Heart left ventricle (tissue), 16 donors: ENCODE data around the gene CNOT11. TPM values are rescaled to one million over a fixed set of nuclear protein-coding genes. Genes with fewer than 3 reads are reported as not detected.

Source experiments
- ATAC-seq, 4 donors: fragments of 200-7000 bp; cut with Tn5 transposase; one replicate each; pipeline ENCODE4 v1.9.1; 2020 to 2022; ENCODE audit warnings: moderate library complexity in 4 of 4, mild to moderate bottlenecking in 3 of 4, moderate number of reproducible peaks in 1 of 4
- DNase-seq, 5 donors: peaks; one replicate each; pipeline ENCODE4 v3.0.0-alpha.2; 2020
- H3K27ac ChIP-seq, 12 donors: fragments of 200-600 bp; sonication (generic) in 4 of 12; one replicate each; pipeline versions ENCODE4 v1.5.0 to v1.8.0; 2016 to 2022; ENCODE audit warnings: mild to moderate bottlenecking in 2 of 12
- H3K27me3 ChIP-seq, 9 donors: fragments of 200-600 bp; sonication (generic) in 2 of 9; one replicate each; pipeline versions ENCODE4 v1.5.1 to v1.8.0; 2016 to 2022; ENCODE audit warnings: mild to moderate bottlenecking in 3 of 9
- H3K36me3 ChIP-seq, 9 donors: fragments of 200-600 bp; sonication (generic) in 2 of 9; one replicate each; pipeline versions ENCODE4 v1.5.0 to v1.8.0; 2018 to 2022; ENCODE audit warnings: mild to moderate bottlenecking in 2 of 9
- H3K4me1 ChIP-seq, 12 donors: fragments of 200-600 bp; sonication (generic) in 4 of 12; one replicate each; pipeline versions ENCODE4 v1.5.0 to v1.8.0; 2016 to 2022; ENCODE audit warnings: mild to moderate bottlenecking in 3 of 12
- H3K4me3 ChIP-seq, 12 donors: fragments of 200-600 bp; sonication (generic) in 4 of 12; one replicate each; pipeline versions ENCODE4 v1.5.0 to v1.8.0; 2017 to 2022; ENCODE audit warnings: mild to moderate bottlenecking in 9 of 12, moderate library complexity in 4 of 12
- H3K9me3 ChIP-seq, 12 donors: fragments of 200-600 bp; sonication (generic) in 4 of 12; one replicate each; pipeline versions ENCODE4 v1.5.0 to v1.8.0; 2016 to 2022; ENCODE audit warnings: mild to moderate bottlenecking in 1 of 12
- CTCF ChIP-seq, 12 donors: fragments of 200-600 bp; sonication (generic) in 4 of 12; IDR thresholded peaks; one replicate each; pipeline versions ENCODE4 v1.5.0 to v1.8.0; 2018 to 2022; ENCODE audit warnings: antibody characterized with exemption in 12 of 12, mild to moderate bottlenecking in 5 of 12
- POLR2A ChIP-seq, 2 donors: fragments of 450-650 bp; IDR thresholded peaks; one replicate each; pipeline ENCODE4 v1.6.1; 2017; ENCODE audit warnings: antibody characterized with exemption in 2 of 2, mild to moderate bottlenecking in 2 of 2, moderate library complexity in 2 of 2
- WGBS, 4 donors: extraction: QIAGEN DNeasy Blood & Tissue Kit in 2 of 4; methylation state at CpG; one replicate each; pipeline versions ENCODE4 v1.1.5 to v1.1.7; 2013 to 2018; 5-methylcytosine and 5-hydroxymethylcytosine counted together
- intact Hi-C, 10 donors: fragments of 100-400 bp; cut with DNase I; formaldehyde crosslinking; loops; one replicate each; pipeline versions ENCODE4 v1.11.1 to v1.14.2; 2022
- polyA plus RNA-seq, 2 donors: library from polyadenylated mRNA; stranded (reverse); fragments of 200-250 nt; gene quantifications; one replicate each; pipeline ENCODE4 v1.2.3, GENCODE V29; 2013
- total RNA-seq, 9 donors: library from RNA; depleted of rRNA in 2 of 9; stranded (reverse); fragments of >200 nt in 2 of 9; fragmentation: NEBNext Ultra II Directional in 3 of 9; extraction: Animal tissue kit (Norgen Biotek cat#: 25700) in 3 of 9; gene quantifications; one replicate each; pipeline versions ENCODE4 v1.1.0 to v1.2.4, GENCODE V29; 2016 to 2023
- donor health status: ischemic (EF 13 %, LVEDD 7.1; RV severe dilation, severe dysfunction).
- donor health status: healthy with polysubstance abuse.
- donor health status: DM: no; HTN: yes; CAD: no.
- donor health status: DM: no; HTN: no; CAD: no.
- donor health status: ischemic (EF 25% LVEDD 6.9; RV normal size, moderate dysfunction).
- donor health status: ischemic (EF 25% LVEDD 5.7; RV mildly dilated, moderate dysfunction).
- donor health status: healthy.
- donor health status: DM: yes; HTN: yes; CAD: no.
- donor health status: ischemic (EF 35%, LVEDD 5.7; RV mildly dilated, moderate dysfunction).
- donor health status: nonischemic (EF 11% LVEDD 7.7; RV severe dilation, severe dysfunction).
- donor health status: DM: yes; HTN: yes; CAD: no.
- donor health status: PGD.
- donor health status: ischemic (EF 29% LVEDD 5.4; RV normal size, mild dysfunction).
- donor health status: nonischemic (EF 23%, LVEDD 6.1; RV moderate dilation, normal function).

The CNOT11 gene
- total and polyA plus RNA-seq, 11 donors, result 14.0 to 62.5 (median 40.1) TPM

GRCh38 chr2:101253703-101254450 is 1.2 kb downstream of the CNOT11 start:
- Histone ChIP-seq H3K36me3 (peaks cover 0 to 18% (median 13%) of the 10 kb centered on the region in 9 donors), H3K27ac (peak overlapping the region in 8 of 12 donors; percentile 91 to 98 (median 95)), H3K4me3 (peak overlapping the region; percentile 87 to 100 (median 96)), H3K27me3 (no peaks in the 10 kb centered on the region), H3K4me1 (peaks cover 0 to 41% (median 28%) of the 10 kb centered on the region in 12 donors), H3K9me3 (no peaks in the 10 kb centered on the region)
- DNase-seq, result no peak
- intact Hi-C loops, result loop anchor here in 1 of 10 donors (5.0 kb wide), 1 partner anchor 102 kb away; the partner anchor contains the start of gene TBC1D8
- TF ChIP-seq POLR2A (IDR thresholded peaks at IDR 0.05), result no peak
- TF ChIP-seq CTCF (IDR thresholded peaks at IDR 0.05), result no peak
- 19 to 24% (median 21%) methylated on average over 17 of the region's 17 CpGs for WGBS, 4 donors
- no peak for ATAC-seq

GRCh38 chr2:101255501-101255900 is 2.8 kb downstream of the CNOT11 start:
- no peak for ATAC-seq
- intact Hi-C loops, result no loop called here
- H3K27ac ChIP-seq, result no peak overlapping the region
- H3K4me3 ChIP-seq, result no peak overlapping the region
- TF ChIP-seq CTCF (IDR thresholded peaks at IDR 0.05) (no peak), POLR2A (IDR thresholded peaks at IDR 0.05) (no peak)
- no peaks in the 10 kb centered on the region for H3K27me3 ChIP-seq
- peaks cover 0 to 31% (median 25%) of the 10 kb centered on the region in 9 donors for H3K36me3 ChIP-seq
- no peaks in the 10 kb centered on the region for H3K9me3 ChIP-seq
- peaks cover 0 to 45% (median 28%) of the 10 kb centered on the region in 12 donors for H3K4me1 ChIP-seq
- no peak for DNase-seq
- 80 to 89% (median 86%) methylated on average over 3 of the region's 3 CpGs for WGBS, 4 donors

- Histone ChIP-seq H3K27me3 (no peaks in the 10 kb centered on the region), H3K4me3 (no peak overlapping the region), H3K4me1 (peaks cover 0 to 50% (median 30%) of the 10 kb centered on the region in 12 donors), H3K27ac (no peak overlapping the region), H3K9me3 (no peaks in the 10 kb centered on the region), H3K36me3 (peaks cover 0 to 39% (median 30%) of the 10 kb centered on the region in 9 donors)
- TF ChIP-seq POLR2A (IDR thresholded peaks at IDR 0.05), result no peak
- intact Hi-C loops, result no loop called here
- DNase-seq (no peak), ATAC-seq (no peak)
- WGBS, 4 donors, result 91 to 100% (median 96%) methylated on average over 2 of the region's 2 CpGs
Measured at GRCh38 chr2:101256316-101256715, 3.6 kb downstream of the CNOT11 start.

- intact Hi-C loops, result no loop called here
- no peaks in the 10 kb centered on the region for H3K27me3 ChIP-seq
- WGBS, 4 donors, result 90 to 97% (median 94%) methylated on average over 8 of the region's 8 CpGs
- no peaks in the 10 kb centered on the region for H3K9me3 ChIP-seq
- no peak overlapping the region for H3K4me3 ChIP-seq
- ATAC-seq (no peak), DNase-seq (no peak)
- peaks cover 0 to 41% (median 23%) of the 10 kb centered on the region in 12 donors for H3K4me1 ChIP-seq
- H3K27ac ChIP-seq, result no peak overlapping the region
- no peak for TF ChIP-seq POLR2A (IDR thresholded peaks at IDR 0.05)
- TF ChIP-seq CTCF (IDR thresholded peaks at IDR 0.05), result no peak
- H3K36me3 ChIP-seq, result peaks cover 0 to 61% (median 50%) of the 10 kb centered on the region in 9 donors
Measured at GRCh38 chr2:101258804-101259203, 6.1 kb downstream of the CNOT11 start.
